HG03571 (cell line): Measurements from ENCODE around the gene ZDHHC19.
"Not testable (repeated sequence)": the region's sequence is repeated elsewhere in the genome, so short reads cannot be mapped to it uniquely, and the experiment has no call there.

ENCODE experiments used
- ATAC-seq: cut with Tn5 transposase; IDR thresholded peaks from one replicate; pipeline ENCODE4 v1.9.1; 2021; ENCODE audit not compliant: unreplicated experiment

The ZDHHC19 gene

DNA sequence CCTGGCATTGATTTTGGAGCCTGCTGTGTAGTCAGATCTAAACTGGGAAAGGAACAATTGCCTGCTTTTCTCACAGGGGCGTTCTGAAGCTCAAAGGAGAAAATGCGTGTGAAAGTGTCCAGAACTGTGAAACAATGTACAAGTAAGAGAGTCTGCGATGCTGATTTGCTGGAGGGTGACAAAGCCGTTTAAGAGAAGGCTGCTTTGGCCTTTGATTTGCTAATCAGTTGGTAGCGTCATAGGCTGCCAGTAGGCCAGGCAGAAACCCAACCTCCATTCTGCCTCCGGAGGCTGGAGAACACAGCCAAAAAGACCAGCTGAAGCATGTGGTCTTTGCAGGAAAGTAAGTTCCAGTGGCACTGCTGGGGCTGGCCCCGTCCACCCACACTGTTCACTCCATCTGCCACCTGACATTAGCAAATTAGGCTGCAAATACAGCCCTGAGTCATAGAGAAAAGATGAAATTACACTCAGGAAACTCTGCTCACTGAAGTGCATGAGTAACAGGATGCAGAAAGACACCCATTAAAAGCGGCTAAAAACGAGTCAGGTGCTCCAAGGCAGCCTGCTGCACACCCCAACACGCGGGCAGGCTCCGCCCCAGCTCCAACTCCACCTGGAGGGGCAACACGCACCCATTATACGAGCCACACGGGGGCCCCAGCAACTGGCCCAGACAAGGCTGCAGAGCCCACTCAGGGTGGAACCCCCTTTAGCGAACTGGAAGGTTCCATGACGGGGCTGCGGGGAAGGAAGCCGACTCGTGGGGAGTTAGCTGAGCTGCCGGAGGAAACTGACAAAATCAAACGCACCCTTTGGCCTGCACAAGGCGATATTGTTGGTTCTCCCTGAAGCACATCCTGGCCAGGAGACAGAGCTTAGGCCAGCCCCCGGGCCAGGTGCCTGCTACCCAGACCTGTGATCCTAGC is 31.6 kb downstream of the ZDHHC19 start:
- ATAC-seq: peak; percentile 70

DNA sequence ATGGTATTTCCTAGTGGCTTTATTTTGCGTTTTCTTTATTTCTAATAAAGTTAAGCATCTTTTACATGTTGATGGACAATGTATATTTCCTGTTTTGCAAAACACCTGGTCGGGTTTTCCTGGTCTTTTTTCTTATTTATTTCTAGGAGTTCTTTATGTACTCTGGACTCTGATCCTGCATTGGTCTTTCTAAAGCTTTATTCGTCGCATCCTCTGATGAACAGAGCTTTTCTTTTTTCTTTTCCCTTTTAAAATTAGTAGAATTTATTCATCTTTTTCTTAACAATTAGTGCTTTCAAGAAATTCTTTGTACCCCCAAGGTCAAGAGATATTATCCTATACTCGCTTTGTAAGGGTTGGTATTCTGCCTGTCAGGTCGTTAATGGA is 32.2 kb downstream of the ZDHHC19 start:
- ATAC-seq: no peak

DNA sequence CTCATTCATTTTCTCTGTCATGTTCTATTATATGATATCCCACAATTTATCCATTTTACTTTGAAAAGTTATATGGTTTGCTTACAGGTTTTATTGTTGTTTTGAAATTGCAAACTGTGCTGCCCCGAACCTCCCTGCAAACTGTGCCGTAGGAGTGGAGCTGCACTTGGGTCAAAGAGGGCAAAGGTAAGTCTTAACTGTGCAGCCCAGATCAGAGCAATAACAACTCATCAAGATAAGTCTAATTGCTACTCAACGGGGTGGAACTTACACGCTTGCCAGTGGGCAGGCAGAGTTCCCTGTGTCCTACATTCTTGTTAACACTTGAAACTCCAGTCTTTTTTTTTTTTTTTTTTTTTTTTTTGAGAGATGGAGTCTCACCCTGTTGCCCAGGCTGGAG is 33.2 kb downstream of the ZDHHC19 start:
- no peak for ATAC-seq

DNA sequence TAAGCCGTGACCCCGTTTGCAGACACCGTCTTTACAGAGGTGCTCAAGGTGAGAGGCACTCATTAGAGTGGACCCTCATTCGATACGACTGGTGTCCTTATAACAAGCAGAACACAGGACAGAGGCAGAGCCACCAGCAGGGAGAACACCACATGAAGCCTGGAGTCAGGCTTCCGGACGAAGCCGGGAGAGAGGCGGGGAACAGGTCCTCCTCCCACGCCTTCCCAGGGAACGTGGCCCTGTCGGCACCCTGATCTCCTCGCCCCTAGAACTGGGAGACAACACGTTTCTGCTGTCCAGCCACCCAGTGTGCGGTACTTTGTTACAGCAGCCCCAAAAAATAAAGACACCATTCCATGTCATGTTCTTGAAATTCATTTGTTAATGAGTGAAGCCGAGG is 33.6 kb downstream of the ZDHHC19 start:
- no peak for ATAC-seq

DNA sequence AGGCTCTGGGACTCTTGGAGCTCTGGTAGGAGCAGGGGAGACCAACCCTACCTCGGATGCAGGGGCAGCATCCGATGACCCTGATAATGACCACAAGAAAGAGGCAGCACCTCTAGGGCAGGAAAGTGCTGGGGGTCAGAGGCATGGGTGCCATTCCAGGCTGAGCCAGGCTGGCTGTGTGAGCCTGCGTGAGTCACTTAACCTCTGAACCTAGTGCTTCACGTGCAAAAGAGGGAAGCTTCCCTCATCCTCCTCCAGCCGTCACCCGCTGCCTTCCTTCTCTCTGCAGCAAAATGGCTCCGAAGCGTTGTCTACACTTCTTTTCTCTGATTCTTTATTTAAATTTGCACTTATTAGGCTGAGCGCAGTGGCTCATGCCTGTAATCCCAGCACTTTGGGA is 35.5 kb downstream of the ZDHHC19 start:
- ATAC-seq: no peak

DNA sequence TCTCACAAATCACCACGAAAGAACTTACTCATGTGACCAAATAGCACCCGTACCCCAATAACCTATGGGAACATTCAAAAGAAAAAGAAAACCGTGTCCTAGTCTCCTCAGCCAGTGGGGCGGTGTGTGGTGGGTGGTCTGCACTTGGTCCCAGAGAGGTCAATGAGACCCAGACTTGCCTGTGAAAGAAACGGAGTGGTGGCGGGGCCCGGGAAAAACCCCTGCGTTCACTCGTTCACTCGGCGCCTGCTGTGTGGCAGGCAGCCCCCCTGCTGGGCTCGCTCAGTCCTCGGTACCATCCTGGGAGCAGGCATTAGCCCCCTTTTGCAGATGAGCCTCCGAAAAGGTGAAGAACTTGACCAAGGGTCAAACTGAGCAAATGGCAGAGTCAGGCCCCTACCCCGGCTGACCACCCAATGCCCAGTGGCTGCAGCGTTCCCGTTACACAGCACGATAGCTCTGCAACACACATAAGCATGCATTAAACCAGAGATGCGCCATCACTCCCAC is 36.0 kb downstream of the ZDHHC19 start:
- no peak for ATAC-seq

DNA sequence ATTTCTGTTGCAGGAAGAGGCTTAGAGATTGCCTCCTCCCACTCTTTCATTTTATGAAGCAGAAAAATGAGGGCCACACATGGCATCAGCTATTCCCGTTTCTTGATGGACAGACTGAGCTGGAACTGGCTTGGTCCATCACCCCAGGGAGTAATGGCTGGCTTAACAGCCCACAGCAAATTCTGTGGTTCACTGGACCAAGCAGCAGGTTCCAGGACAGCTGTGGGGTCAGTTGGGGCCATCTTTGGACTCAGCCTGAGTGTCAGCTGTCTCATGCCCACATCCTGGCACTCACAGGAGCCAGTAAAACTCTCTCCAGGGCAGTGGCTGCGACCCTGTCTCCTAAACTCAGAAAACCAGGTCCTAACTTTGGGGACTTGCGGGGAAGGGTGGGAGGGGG is 36.5 kb downstream of the ZDHHC19 start:
- no peak for ATAC-seq

DNA sequence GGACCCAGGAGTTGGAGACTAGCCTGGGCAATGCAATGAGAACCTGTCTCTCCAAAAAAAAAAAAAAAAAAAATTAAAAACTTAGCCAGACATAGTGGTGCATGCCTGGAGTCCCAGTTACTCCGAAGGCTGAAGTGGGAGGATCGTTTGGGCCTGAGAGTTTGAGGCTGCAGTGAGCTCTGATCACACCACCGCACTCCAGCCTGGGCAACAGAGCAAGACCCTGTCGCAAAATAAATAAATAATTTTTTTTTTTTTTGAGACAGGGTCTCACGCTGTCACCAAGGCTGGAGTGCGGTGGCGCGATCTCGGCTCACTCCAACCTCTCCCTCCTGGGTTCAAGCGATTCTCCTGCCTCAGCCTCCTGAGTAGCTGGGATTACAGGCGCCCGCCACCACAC is 40.9 kb downstream of the ZDHHC19 start:
- not testable (repeated sequence) for ATAC-seq

DNA sequence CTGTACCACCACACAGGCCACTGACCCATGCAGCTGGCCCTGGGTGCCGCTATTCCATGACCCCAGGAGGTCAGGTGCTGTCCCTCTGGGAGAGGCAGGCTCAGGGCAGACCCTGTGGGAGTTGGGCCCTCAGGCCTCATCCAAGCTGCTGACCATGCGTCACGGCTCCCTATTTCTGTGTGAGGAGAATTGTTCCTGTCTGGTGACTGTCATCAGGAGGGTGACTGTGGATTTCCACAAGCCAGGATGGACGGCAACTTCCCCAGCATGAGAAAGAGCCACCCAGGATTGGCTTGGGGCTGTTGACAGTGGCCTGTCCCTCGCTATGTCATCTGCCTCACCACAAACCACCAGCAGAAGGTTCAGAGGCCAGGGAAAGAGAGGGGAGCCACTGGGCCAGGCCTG is 41.4 kb downstream of the ZDHHC19 start:
- ATAC-seq: no peak

DNA sequence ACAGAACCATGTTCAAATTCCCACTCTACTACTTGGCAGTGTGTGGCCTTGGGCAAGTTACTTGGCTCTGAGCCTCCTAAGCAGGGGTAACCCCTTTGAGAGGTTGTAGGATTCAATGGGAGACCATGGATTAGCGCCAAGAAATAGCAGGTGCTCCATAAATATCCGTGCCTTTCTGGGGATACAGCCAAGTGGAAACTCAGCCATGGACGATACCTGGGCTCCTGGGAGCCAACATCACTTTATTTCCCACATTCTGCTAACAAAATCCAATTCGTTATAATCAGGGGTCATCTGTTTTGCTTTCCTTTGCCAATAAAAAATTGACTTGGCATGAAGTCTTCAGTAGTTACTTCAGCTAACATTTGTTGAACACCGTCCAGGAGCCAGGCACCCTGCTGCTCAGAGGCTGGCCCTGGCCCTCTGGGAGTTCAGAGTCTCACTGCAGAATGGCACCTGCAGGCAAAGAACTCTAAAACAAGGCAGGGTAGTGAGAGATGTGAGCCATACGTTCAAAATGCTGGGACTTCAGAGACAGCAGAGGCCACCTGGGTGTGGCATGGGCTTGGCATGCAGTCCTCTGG is 42.3 kb downstream of the ZDHHC19 start:
- ATAC-seq: no peak

DNA sequence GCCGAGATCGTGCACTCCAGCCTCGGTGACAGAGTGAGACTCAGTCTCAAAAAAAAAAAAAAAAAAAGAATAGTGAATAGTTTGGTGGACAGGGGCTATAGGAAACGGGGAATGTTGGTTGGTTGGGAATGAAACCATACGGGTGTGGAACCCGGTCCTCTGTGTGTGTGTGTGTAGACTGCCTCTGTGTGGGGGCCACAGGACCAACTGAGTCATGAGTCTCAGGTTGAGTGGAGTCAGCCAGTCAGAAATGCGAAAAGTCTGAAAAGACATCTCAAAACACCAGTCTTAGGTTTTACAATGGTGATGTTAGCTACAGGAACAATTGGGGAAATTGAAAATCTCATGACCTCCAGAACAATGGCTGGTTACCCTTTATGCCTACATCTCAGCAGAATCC is 44.5 kb downstream of the ZDHHC19 start:
- no peak for ATAC-seq

DNA sequence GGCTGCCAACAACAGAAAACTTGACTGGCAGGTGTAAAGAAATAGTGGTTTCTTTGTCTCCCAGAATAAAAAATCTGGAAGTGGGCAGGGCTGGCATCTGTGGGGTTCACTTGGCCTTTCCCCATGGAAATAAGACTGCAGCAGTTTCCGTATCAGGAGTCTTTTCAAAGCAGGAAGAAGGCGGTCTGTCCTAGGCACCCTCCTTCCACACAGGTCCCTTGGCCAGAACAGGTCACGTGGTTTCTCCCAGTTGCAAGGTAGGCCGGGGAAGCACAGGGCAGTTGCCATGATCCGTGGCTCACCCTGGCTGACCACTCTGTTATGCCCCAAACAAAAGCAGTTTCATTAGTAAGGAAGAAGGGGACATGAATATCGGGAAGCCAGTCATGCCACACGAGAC is 45.4 kb downstream of the ZDHHC19 start:
- no peak for ATAC-seq

DNA sequence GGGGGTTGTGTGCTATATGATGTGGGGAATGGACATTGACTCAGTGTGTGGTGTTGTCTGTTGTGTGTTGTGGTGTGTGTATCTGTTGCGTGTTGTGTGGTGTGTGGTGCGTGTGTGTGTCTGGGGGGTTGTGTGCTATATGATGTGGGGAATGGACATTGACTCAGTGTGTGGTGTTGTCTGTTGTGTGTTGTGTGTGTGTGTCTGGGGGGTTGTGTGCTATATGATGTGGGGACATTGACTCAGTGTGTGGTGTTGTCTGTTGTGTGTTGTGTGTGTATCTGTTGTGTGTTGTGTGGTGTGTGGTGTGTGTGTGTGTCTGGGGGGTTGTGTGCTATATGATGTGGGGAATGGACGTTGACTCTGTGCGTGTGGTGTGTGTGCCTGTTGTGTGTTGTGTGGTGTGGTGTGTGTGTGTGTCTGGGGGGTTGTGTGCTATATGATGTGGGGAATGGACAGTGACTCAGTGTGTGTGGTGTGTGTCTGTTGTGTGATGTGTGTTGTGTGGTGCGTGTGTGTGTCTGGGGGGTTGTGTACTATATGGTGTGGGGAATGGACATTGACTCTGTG is 46.1 kb downstream of the ZDHHC19 start:
- not testable (repeated sequence) for ATAC-seq

DNA sequence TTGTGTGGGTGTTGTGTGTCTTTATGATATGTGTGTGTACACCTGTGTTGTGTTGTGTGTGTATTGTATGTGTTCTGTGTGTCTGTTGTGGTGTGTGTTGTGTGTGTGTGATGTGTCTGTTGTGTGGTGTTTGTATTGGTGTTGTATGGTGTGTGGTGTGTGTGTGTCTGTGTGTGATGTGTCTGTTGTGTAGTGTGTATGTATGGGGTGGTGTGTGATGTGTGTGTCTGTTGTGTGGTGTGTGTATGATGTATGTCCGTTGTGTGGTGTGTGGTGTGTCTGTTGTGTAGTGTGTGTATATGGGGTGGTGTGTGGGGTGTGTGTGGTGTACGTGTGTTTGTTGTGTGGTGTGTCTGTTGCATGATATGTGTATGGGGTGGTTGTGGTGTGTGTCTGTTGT is 46.6 kb downstream of the ZDHHC19 start:
- no peak for ATAC-seq

DNA sequence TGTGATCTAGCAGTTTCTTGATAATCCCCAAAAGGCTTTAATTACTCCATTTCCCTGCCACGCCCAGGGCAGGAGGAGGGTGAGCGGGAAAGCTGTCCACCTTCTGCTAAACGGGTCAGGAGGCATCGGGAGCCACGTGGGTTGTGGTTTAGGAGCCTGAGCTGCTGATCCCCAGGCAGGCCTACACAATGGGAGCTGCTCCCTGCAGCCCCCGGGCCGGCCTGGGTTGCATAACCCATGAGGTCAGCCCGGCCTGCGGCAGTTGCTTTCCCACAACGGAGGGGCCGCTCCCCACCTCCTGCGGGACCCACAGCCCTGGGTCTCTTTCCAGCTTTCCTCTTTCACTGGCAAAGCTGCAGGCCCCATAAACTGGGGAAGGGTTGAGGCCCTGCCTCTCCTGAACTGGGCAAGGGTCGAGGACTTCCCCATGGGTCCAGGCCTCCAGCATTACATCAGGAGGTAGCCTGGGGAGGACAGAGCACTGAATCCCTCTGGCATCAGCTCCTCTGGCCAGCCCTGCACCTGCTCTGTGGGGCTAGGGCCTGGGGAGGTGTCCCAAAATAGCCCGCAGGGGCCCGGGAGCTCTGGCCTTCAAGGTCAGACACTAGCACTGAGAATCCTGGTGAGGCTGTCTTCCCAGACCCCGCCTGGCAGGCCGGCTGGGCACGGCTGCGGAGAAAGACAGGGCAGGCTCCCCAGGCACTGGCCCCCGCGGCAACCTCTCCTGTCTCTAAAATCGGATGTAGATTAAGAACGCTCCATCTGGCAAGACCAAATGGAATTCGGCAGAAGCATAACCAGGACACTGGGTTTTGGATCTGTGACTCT is 47.3 kb downstream of the ZDHHC19 start:
- no peak for ATAC-seq

DNA sequence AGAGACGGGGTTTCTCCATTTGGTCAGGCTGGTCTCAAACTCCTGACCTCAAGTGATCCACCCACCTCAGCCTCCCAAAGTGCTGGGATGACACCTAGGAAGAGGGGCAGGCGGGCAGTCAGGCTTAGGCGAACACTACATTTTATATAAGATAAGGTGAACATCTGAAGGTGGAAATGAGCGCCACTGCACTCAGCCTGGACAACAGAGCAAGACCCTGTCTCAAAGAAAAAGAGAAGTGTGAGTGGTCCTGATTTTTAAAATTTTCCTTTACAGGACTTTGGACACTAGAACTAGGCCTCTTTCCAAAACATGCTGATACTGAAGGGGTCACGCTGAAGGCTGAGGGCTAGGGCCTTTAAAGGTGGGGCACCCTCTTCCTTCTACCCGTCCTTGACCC is 48.0 kb downstream of the ZDHHC19 start:
- ATAC-seq: no peak

DNA sequence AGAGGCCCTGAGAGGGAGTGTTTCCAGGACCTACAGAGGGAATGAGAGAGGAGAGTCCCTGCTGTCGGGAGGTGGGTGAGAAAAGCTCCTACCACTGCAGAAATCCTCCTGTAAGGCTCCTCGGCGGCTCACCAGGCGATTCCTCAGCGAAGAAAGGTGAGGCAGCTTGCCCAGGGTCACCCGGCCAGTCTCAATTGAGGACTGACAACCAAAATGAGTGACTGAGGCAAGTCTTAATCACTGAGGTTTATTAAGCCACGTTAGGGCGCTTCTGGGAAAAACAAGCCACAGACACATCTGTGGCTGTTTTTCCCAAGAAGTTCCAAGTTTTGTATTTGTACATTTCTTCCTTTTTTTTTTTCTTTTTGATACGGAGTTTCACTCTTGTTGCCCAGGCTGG is 48.5 kb downstream of the ZDHHC19 start:
- no peak for ATAC-seq

DNA sequence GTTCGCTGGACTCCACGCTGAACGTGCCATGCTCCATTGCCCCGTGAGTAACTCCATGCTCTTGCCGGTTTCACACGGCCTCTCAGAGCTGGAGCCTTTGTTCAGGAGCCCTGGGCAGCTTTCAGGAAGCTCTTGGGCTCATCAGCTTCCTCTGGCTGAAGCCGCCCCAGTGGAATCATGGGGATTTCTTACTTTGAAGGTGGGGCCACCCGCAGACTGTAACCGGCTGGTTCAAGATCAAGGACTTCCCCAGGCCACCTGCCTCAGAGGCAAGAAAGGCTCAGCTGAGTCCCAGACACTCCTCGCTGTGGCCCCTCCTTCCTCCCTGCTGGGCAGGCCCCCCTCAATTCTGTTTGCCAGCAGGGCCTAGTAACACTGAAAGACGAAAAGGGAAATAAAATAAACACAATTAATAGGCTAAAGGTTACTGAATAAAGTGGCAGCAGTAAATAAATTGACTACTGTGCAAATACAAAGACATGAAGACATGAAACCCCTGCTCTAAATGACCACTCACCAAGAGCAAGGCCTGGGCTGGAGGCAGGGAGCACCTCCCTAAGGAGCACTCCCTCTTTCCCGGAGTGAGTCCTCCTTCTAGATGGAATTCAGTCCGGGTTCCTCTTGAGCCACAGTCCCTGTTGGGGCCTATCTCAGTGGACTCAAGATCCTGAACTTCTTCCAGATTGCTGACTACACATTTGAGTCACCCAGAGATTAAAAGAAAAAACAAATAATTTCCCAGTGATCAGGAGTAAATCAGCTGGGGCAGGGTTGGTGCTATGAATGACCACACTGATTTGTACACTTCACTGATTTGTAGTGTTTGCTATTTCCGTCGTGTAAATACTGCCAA is 51.0 kb downstream of the ZDHHC19 start:
- ATAC-seq: peak; percentile 84

DNA sequence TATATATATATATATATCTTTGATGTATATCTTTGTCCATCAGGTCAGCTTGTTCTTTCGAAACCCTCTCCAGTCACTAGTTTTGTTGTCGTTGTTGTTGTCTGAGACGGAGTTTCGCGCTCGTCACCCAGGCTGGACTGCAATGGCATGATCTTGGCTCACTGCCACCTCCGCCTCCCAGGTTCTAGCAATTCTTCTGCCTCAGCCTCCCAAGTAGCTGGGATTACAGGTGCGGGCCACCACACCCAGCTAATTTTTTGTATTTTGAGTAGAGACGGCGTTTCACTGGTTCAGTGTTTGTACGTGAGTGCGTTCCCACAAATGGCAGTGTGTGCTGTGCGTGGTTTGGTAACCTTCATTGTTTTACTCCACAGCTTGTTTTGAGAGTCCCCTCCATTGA is 51.7 kb downstream of the ZDHHC19 start:
- ATAC-seq: no peak

DNA sequence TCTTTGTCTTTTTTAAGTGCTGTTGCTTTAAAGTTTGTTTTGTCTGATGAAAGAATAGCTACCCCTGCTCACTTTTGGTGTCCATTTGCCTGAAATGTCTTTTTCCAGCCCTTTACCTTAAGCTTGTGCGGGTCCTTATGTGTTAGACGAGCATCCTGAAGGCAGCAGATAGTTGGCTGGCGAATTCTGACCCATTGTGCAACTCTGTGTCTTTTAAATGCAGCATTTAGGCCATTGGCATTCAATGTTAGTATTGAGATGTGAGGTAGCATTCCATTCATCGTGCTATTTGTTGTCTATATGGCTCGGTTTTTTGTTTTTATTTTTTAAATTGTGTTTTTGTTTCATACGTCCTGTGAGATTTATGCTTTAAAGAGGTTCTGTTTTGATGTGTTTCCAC is 55.0 kb downstream of the ZDHHC19 start:
- ATAC-seq: no peak
